Fibroblast of the aortic adventitia (primary cell): ENCODE results near the gene MYL10. TPM values are rescaled to one million over a fixed set of nuclear protein-coding genes. Genes with fewer than 3 reads are reported as not detected.
A peak's percentile ranks its signal among the peaks of the same experiment; 100 is the strongest.

Experiments used
- DNase-seq: peaks from one replicate; pipeline ENCODE4 v3.0.0-alpha.2; 2010; ENCODE audit warnings: low read depth
- H3K4me3 ChIP-seq: 2 replicates; pipeline ENCODE4 v1.5.1; 2011; ENCODE audit warnings: low read depth, mild to moderate bottlenecking, control low read depth, low read length, moderate library complexity
- total RNA-seq: library from RNA; depleted of rRNA; stranded (reverse); fragments of >200 nt; gene quantifications from 2 replicates; pipeline ENCODE4 v1.2.3, GENCODE V29; 2012; ENCODE audit warnings: low replicate concordance
- TF ChIP-seq, protein P1 (sequence below): IDR thresholded peaks from 2 replicates; pipeline ENCODE4 v1.5.1; 2011; ENCODE audit warnings: mild to moderate bottlenecking, low read length, control low read depth, inconsistent platforms; ENCODE audit not compliant: insufficient read depth

The MYL10 gene
- not detected in 2 replicates for total RNA-seq

GRCh38 chr7:101629171-101629570, at the start of gene MYL10:
Gene MYL10, minus strand, starts transcription at chr7:101629296. Its CDS starts 178 bp downstream, at chr7:101629118.
- H3K4me3 ChIP-seq: no peak within 1 kb of the TSS
- TF ChIP-seq, protein P1, sequence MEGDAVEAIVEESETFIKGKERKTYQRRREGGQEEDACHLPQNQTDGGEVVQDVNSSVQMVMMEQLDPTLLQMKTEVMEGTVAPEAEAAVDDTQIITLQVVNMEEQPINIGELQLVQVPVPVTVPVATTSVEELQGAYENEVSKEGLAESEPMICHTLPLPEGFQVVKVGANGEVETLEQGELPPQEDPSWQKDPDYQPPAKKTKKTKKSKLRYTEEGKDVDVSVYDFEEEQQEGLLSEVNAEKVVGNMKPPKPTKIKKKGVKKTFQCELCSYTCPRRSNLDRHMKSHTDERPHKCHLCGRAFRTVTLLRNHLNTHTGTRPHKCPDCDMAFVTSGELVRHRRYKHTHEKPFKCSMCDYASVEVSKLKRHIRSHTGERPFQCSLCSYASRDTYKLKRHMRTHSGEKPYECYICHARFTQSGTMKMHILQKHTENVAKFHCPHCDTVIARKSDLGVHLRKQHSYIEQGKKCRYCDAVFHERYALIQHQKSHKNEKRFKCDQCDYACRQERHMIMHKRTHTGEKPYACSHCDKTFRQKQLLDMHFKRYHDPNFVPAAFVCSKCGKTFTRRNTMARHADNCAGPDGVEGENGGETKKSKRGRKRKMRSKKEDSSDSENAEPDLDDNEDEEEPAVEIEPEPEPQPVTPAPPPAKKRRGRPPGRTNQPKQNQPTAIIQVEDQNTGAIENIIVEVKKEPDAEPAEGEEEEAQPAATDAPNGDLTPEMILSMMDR: no peak
- no peak for DNase-seq

- TF ChIP-seq, protein P1: no peak
- DNase-seq: peak; percentile 52
- no peak overlapping the region for H3K4me3 ChIP-seq
Observed at GRCh38 chr7:101678658-101679057, 49.6 kb upstream of the MYL10 start.

- TF ChIP-seq, protein P1: no peak
- DNase-seq: no peak
Observed at GRCh38 chr7:101677797-101678479, 48.8 kb upstream of the MYL10 start.

GRCh38 chr7:101677391-101677790, 48.3 kb upstream of the MYL10 start:
- TF ChIP-seq, protein P1: no peak
- H3K4me3 ChIP-seq: no peak overlapping the region
- no peak for DNase-seq

More at GRCh38 chr7:101677797-101678479, 48.8 kb upstream of the MYL10 start:
- H3K4me3 ChIP-seq: no peak overlapping the region

- TF ChIP-seq, protein P1: no peak
- no peak overlapping the region for H3K4me3 ChIP-seq
- DNase-seq: no peak
Observed at GRCh38 chr7:101676956-101677355, 47.9 kb upstream of the MYL10 start.

DNA sequence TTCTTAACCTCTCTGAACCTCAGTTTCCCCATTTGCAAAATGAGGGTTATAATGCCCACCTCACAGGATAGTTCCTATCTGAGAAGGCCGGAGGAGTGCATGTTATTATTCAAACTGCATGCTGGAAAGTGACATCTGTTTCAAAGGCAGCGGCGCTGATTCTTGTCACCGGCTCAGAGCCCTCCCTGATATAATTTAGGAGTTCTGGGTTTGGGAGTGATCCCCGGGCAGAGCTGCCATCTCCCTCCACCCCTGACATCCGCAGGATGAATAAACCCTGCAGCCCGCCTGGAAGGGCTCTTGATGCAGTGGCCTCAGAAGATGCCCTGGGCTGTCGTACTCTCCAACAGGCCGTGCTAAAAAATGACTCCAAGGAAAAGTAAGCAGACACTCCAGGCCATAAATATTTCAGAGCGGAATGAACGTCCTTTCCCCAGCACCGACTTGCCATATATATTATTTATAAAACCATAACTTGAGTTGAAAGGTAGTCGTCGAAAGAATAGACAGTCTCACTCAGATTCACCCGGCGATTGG, 47.0 kb upstream of the MYL10 start:
- TF ChIP-seq, protein P1: no peak
- DNase-seq: no peak
- H3K4me3 ChIP-seq: no peak overlapping the region
